ENCODE results near the gene ZKSCAN8. TPM values are rescaled to one million over a fixed set of nuclear protein-coding genes. Genes with fewer than 3 reads are reported as not detected.
A peak's percentile ranks its signal among the peaks of the same experiment; 100 is the strongest.

The ZKSCAN8 gene
- polyA plus RNA-seq, 2 of the 4 experiments (the other 2 are of a cell fraction): 8.5 to 8.9 TPM

- ChIA-PET POLR2A (interaction anchor here (1.0 to 1.4 kb wide), 4 partner anchors 11 to 258 kb away, joined by 3 to 19 read pairs (median 7); partner anchors contain the start of gene ZKSCAN8), CTCF (interaction anchor here (1.0 to 1.6 kb wide), 2 partner anchors 10 to 12 kb away, joined by 3 read pairs; no protein-coding TSS in a partner anchor)
- FAIRE-seq (no peak), DNase-seq (ENCODE audit: low read depth in 1 of 2, low spot score in 1 of 2) (no peak), ATAC-seq (peak in 1 of 2 experiments; percentile 23; a peak in 2 of 6 replicates)
- peaks cover 8% of the 10 kb centered on the region; the same call in 1 of the 3 replicates for H3K4me1 ChIP-seq
- peak overlapping the region; percentile 55 for H3K4me3 ChIP-seq
- whole genome bisulfite sequencing (ENCODE audit: missing lambda C conversion rate): under 1% methylated on average over 6 of the region's 6 CpGs
- peak overlapping the region; percentile 77 for H3K4me2 ChIP-seq
- peak overlapping the region; percentile 72 to 90 for H3K27ac ChIP-seq
- TF ChIP-seq NPAS2 (CRISPR knock-in tag; IDR thresholded peaks at IDR 0.05; ENCODE audit: borderline replicate concordance) (no peak), CBX2 (IDR thresholded peaks at IDR 0.05; ENCODE audit: borderline replicate concordance, low read depth) (no peak), CHD2 (IDR thresholded peaks at IDR 0.05; ENCODE audit: low read length, partially characterized antibody) (no peak), ZNF302 (CRISPR knock-in tag; IDR thresholded peaks at IDR 0.05) (no peak), MYC (IDR thresholded peaks at IDR 0.05; ENCODE audit: borderline replicate concordance, low read length) (no peak), POLR2AphosphoS2 (conservative IDR thresholded peaks at IDR 0.05; ENCODE audit: low read length) (no peak), FOSL2 (IDR thresholded peaks at IDR 0.05) (no peak), FOSL2 (CRISPR knock-in tag; IDR thresholded peaks at IDR 0.05) (no peak)
- no peaks in the 10 kb centered on the region for H3K9me3 ChIP-seq
Measured at GRCh38 chr6:28124971-28125353, 16.7 kb upstream of the ZKSCAN8 start.

- 69% methylated on average over 3 of the region's 4 CpGs for WGBS (ENCODE audit: missing lambda C conversion rate)
- CTCF ChIA-PET: interaction anchor here (1.0 to 1.6 kb wide), 2 partner anchors 9 to 12 kb away, joined by 3 read pairs; no protein-coding TSS in a partner anchor
- H3K4me3 ChIP-seq: no peak overlapping the region; the same call in 1 of the 3 replicates
- DNase-seq (ENCODE audit: low read depth in 1 of 2, low spot score in 1 of 2) (no peak), ATAC-seq (no peak), FAIRE-seq (no peak)
- H3K4me1 ChIP-seq: peaks cover 8% of the 10 kb centered on the region; the same call in 1 of the 3 replicates
- no peak overlapping the region for H3K27ac ChIP-seq
- TF ChIP-seq ESRRA (IDR thresholded peaks at IDR 0.05; ENCODE audit: borderline replicate concordance, low read length): no peak
- TF ChIP-seq CBX8 (IDR thresholded peaks at IDR 0.05): no peak
- no peak for TF ChIP-seq HDAC2 (IDR thresholded peaks at IDR 0.05)
- no peak for TF ChIP-seq RNF2 (IDR thresholded peaks at IDR 0.05; ENCODE audit: borderline replicate concordance, low read depth)
- no peak for TF ChIP-seq USF2 (IDR thresholded peaks at IDR 0.05)
- TF ChIP-seq JUN (IDR thresholded peaks at IDR 0.05): no peak
- H3K9me3 ChIP-seq: no peaks in the 10 kb centered on the region
- POLR2A ChIA-PET: interaction anchor here (1.4 kb wide), 2 partner anchors 11 to 20 kb away, joined by 3 to 9 read pairs; no protein-coding TSS in a partner anchor
- peak overlapping the region; percentile 77 for H3K4me2 ChIP-seq
Measured at GRCh38 chr6:28125401-28125800, 16.3 kb upstream of the ZKSCAN8 start.

- H3K9me3 ChIP-seq: no peaks in the 10 kb centered on the region
- peak; percentile 8 to 47 for DNase-seq (ENCODE audit: low read depth in 1 of 2, low spot score in 1 of 2)
- POLR2A ChIA-PET: no interaction called here
- H3K4me1 ChIP-seq: peaks cover 7% of the 10 kb centered on the region; the same call in 1 of the 3 replicates
- no peak overlapping the region for H3K4me2 ChIP-seq
- no peak overlapping the region for H3K4me3 ChIP-seq
- WGBS (ENCODE audit: missing lambda C conversion rate): 51% methylated on average over 3 of the region's 3 CpGs
- peak; percentile 43 to 56; a peak in 3 of 6 replicates for ATAC-seq
- TF ChIP-seq SMC3 (IDR thresholded peaks at IDR 0.05) (peak; percentile 32; the same call in 1 of the 3 replicates), EHF (CRISPR knock-in tag; IDR thresholded peaks at IDR 0.05) (no peak), GATA3 (IDR thresholded peaks at IDR 0.05; ENCODE audit: borderline replicate concordance) (no peak), CTCF (IDR thresholded peaks at IDR 0.05) (peak; percentile 45), RAD21 (conservative IDR thresholded peaks at IDR 0.05 in 1 of 2, IDR thresholded peaks at IDR 0.05 in 1 of 2) (peak; percentile 39 to 44; a peak in 4 of 5 replicates)
- no peak overlapping the region for H3K27ac ChIP-seq
- CTCF ChIA-PET: interaction anchor here (0.7 to 3.7 kb wide), 3 partner anchors 9 to 222 kb away, joined by 3 to 13 read pairs (median 4); no protein-coding TSS in a partner anchor
- FAIRE-seq: no peak
Measured at GRCh38 chr6:28134015-28134414, 7.7 kb upstream of the ZKSCAN8 start.

All from A549 (cell line).